NCI-H1436 treated with DMSO at 0.1 percent for 48 hours (cell line): ENCODE data around the gene RNF181.
"Not testable (repeated sequence)": the region's sequence is repeated elsewhere in the genome, so short reads cannot be mapped to it uniquely, and the experiment has no call there.

Experiments used
- DNase-seq: peaks from one replicate; lab custom pipeline; 2025; lab: John Stamatoyannopoulos, UW

The RNF181 gene

GRCh38 chr2:85577386-85578242, 17.9 kb upstream of the RNF181 start, which contains the start of gene VAMP8:
TSS of gene VAMP8 (plus strand) at chr2:85577586. CDS start at chr2:85577647, 61 bp downstream.
- DNase-seq, result no peak

DNA sequence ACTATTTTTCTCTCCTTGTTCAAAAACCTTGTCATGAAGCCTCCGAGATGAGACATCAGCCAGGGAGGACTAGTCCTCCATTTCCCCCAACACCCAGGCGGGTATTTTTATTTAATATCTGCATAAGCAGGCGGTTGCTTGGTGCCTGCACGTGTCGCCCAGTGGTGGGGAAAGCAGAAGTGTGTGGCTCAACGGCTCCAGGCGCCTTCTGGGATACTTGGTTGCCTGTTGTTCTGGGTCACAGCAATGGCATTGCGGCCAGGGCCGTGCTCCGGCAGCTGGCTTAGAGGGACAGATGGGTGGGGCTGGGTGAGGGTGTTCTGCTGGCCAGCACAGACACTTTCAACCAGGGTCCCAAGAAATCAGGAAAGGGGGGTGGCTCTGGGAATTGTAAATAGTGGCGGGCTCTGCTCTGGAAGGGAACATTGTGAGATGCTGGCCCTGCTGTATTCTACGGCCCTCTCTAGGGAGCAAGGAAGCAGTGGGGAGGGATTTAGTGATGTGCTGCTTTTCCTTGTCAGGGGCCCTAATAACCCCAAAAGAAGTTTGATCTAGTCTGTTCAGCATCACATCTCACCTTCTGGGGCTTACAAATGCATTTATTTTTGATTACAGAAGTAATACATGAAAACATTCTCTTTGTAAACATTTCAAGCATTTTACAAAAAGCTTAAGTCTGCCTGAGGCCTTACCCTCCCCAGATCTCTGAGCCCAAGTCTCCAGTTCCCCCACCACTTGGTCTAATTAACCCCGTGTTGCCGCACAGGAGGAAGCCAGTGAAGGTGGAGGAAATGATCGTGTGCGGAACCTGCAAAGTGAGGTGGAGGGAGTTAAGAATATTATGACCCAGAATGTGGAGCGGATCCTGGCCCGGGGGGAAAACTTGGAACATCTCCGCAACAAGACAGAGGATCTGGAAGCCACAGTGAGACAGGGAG, 17.0 kb upstream of the RNF181 start:
- no peak for DNase-seq

- DNase-seq, result no peak
These were observed 16.1 kb upstream of the RNF181 start for GRCh38 chr2:85579266-85579935.

DNA sequence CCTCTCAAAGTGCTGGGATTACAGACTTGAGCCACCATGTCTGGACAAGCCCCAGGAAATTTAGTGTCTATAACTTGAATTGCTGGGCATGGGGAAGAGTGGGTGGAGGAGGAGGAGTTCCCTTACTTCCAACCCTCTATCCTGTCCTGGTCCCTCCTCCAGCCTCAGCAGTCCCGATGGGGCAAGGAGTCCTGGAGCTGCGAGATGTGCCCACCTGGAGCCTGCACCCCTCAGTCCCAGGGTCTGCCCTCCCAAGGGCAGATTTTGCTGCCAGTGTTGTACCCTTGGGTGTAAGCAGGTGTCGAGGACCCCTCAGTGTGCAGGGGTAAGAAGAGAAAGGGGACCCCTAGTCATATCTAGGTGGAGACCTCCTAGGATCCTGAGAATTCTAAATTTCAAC, 15.3 kb upstream of the RNF181 start:
- DNase-seq, result no peak

GRCh38 chr2:85582492-85582891, 13.1 kb upstream of the RNF181 start:
- DNase-seq, result no peak

GRCh38 chr2:85583667-85584353, 11.7 kb upstream of the RNF181 start:
- no peak for DNase-seq

DNA sequence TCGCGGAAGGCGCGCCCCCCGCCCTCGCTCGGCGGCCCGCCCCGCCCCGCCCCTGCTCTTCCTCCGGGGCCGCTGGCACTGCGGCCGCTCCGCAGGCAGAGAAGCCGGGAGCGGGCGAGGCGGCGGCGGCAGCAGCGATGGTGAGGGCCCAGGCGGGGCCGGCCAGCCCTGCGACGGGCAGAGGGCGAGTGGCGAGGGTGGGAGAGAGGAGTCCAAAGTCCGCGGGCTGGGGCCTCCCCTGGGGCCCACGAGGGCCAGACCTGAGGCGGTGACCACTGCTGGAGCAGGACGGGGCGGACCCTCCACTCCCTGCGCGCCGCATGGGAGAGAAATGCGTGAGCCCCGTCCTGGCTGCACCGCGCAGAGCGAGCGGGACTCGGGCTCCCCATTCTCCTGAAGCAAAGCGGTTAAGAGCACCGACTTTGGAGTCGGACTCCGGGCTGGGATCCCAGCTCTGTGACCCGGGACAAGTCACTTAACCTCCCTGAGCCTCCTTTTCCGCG, 11.1 kb upstream of the RNF181 start, which contains the start of gene VAMP5:
VAMP5 (plus strand) TSS at position 78 of the 503 bp plus-strand sequence; CDS start at position 138, 60 bp downstream.
- no peak for DNase-seq

DNA sequence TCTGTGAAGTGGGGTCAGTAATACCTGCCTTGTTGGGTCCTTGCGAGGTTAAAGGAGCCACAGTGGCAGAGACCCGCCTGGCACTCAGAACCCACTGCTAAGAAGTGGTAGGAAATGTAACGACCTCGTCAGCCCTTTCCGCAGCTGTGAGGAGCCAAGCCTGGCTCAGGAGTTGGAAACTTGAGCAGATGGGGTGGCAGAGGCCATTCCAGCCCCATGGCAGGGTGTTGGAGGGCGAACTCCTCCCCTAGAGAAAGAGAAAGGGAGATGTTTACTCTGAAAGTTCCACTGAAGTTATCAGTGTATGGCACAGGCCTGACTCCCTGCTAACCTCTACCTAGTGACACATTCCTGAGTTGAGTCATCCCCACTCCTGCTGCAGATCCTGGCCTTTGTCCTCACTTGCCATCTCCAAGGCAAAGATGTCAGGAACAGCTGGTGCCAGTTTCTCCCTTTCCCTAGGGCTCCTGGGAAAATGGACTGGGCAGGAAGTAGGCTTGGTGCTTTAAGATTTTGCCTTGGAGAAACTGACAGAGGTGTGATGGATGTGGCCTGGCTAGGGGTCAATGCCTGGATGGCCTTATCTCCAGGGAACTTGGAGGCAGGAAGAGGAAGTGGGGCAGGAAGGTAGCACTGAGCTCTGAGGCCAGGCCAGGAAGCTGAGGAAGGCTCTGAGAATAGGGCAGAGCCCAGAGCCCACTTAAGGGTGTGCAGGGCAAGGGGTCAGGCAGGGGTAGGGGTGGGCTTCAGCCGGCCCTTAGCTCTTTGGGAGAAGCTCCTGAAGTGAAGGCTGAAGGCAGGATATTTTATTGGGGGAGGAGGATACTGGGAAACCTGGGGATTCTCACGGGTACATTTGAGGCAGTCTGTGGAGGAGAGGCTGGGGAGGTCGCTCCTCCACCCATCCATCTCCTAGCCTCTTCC, 10.4 kb upstream of the RNF181 start:
- no peak for DNase-seq

DNA sequence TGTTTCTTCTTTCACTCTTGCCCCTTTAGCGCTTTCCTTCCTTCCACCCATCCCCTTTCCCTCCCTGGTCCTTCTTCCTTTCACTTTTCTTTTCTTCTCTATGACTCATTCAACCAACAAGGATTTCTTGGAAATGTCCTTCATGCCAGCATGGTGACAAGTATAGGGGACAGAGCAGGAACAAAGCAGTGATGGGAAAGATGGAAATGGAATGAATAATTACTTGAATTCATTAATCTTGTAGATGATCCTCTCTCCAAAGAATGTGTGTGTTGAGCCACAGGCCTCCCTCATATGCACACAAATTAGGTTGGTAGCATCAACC, 9.8 kb upstream of the RNF181 start:
- DNase-seq, result no peak

- no peak for DNase-seq
These were observed 7.3 kb upstream of the RNF181 start for GRCh38 chr2:85588236-85588635.

DNA sequence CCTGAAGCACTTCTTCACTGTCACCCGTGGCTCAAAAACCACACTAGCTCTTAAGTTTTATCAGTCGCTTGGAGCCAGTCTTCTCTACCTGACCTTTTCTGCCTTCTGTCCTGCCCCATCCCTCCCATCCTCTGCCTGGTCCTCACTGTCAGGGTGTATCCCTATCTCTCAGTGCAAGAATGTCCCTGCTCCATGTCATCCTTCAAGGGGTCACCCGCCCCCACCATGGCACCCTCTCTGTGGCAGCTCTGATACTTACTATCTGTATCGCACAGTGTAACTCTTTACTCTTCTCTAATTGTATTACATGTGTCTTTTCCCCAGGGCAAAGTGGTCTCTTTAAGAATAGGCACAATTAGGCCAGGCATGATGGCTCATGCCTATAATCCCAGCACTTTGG, 6.9 kb upstream of the RNF181 start:
- no peak for DNase-seq

GRCh38 chr2:85589181-85589580, 6.4 kb upstream of the RNF181 start:
- no peak for DNase-seq

DNA sequence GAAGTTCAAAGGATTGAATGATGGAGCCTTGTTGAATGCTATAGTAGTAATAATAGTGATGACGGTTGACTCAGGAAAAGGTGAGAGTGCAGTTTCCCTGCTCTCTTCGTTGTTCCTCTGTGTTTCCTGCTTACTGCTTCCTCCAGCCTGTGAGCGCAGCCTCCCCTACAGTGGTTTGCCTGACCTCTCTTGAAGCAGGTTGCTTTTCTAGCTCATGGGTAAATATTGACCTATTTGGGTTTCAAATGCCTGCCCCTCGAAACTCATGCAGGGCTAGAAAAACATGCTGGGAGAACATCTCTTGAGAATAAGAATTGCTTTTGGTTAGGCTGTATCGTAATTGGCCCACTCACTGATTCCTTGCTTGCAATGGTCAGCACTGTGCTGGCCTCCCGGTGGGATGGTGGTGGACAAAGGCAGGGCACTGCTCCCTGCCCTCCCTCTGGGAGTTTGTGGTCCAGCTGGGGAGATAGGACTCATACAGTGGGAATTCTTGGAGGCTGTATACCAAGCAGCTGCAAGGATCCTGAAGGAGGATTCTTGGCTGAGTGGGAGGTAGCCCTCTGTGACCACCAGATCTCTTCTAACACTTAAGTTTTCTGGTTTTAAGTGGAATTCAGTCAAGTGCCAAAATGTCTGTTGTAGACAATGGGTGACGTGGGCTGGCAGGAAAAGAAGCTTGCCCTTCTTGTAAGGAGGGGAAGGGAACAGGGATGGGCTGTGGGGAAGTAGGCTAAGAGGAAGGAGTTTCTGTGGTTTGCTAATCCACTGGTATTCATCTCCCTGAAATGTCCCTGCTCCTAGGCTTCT, 5.4 kb upstream of the RNF181 start:
- DNase-seq, result no peak

- no peak for DNase-seq
These were observed 4.6 kb upstream of the RNF181 start for GRCh38 chr2:85590950-85591349.

DNA sequence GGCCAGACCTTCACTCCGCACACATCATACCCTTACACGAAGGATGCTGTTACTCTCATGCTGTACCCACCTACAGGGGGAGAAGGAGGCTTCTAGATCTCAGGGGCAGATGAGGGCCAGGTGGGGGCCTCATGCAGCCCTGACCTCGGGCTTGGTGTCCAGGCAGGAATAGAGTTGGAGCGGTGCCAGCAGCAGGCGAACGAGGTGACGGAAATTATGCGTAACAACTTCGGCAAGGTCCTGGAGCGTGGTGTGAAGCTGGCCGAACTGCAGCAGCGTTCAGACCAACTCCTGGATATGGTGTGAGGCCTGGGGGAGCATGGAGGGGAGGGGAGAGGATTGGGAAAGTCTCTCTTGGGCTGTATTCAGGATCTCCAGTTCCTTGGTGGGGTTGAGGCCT, 4.0 kb upstream of the RNF181 start:
- DNase-seq, result no peak

GRCh38 chr2:85592299-85592698, 3.2 kb upstream of the RNF181 start:
- DNase-seq, result not testable (repeated sequence)

GRCh38 chr2:85593023-85593422, 2.5 kb upstream of the RNF181 start:
- DNase-seq, result no peak

- DNase-seq, result no peak
These were observed 737 bp upstream of the RNF181 start for GRCh38 chr2:85594715-85595300.

DNA sequence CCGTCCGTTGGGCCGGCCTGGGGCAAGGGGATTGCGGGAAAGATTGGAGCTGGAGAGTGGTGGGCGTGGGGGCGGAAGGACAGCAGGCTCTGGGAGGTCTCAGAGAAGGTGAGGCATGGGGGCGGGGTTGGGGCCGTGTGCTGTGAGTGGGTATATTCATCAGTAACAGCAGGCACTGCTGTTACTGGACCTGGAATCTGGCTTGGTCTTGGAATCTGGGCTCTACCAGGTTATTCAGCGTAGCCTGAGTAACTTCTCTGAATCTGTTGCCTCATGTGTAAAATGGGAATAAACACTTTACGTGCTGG, 435 bp downstream of the RNF181 start:
- DNase-seq, result no peak
